A549 (cell line): Measurements from ENCODE around the gene UROC1. TPM values are rescaled to one million over a fixed set of nuclear protein-coding genes. Genes with fewer than 3 reads are reported as not detected.

Source experiments
- ATAC-seq, 2 experiments: fragments of 200-7000 bp in 1 of 2; fragments of >200 bp in 1 of 2; cut with Nextera tagmentation in 1 of 2; cut with Tn5 transposase in 1 of 2; 3 replicates each; pipeline versions ENCODE4 v1.8.0 to v1.9.1; 2018 to 2020; ENCODE audit warnings: mild to moderate bottlenecking in 1 of 2, moderate library complexity in 1 of 2
- CTCF ChIA-PET: fragments of 300-600 bp; sonication (Branson Sonifier 250); formaldehyde crosslinking; extraction: SDS; loops from one replicate; lab custom pipeline; 2021; ENCODE audit warnings: antibody characterized with exemption, inconsistent platforms; lab: Yijun Ruan, JAX
- POLR2A ChIA-PET: fragments of 350-600 bp; formaldehyde crosslinking; extraction: SDS; loops from one replicate; lab custom pipeline; 2021; ENCODE audit warnings: antibody characterized with exemption, inconsistent platforms; lab: Yijun Ruan, JAX
- DNase-seq, 2 experiments: peaks; one replicate each; pipeline versions ENCODE4 v3.0.0 to v3.0.0-alpha.2; 2011 to 2016; ENCODE audit warnings: low read depth in 1 of 2, low spot score in 1 of 2
- FAIRE-seq: peaks from 2 replicates; lab custom pipeline; 2011; peaks lifted over from hg19 to GRCh38; lab: Jason Lieb, UNC
- H3K27ac ChIP-seq, 2 experiments: fragments of >200 bp; sonication (Bioruptor Twin); formaldehyde crosslinking; 3 replicates each; pipeline ENCODE4 v1.5.1; 2016 to 2017
- H3K4me1 ChIP-seq: fragments of >200 bp; sonication (Bioruptor Twin); formaldehyde crosslinking; 3 replicates; pipeline ENCODE4 v1.6.1; 2016
- H3K4me2 ChIP-seq: fragments of >200 bp; sonication (Bioruptor Twin); formaldehyde crosslinking; 3 replicates; pipeline ENCODE4 v1.6.1; 2016
- H3K4me3 ChIP-seq: fragments of >200 bp; sonication (Bioruptor Twin); formaldehyde crosslinking; 3 replicates; pipeline ENCODE4 v1.5.1; 2016
- H3K9me3 ChIP-seq: fragments of >200 bp; sonication (Bioruptor Twin); formaldehyde crosslinking; 3 replicates; pipeline ENCODE4 v1.6.1; 2016
- CBX8 ChIP-seq: fragments of 200-600 bp; sonication (generic); IDR thresholded peaks from 2 replicates; pipeline ENCODE4 v1.6.1; 2016
- CHD2 ChIP-seq: fragments of 150-350 bp; IDR thresholded peaks from 2 replicates; pipeline ENCODE4 v1.6.1; 2014; ENCODE audit warnings: low read length; ENCODE audit not compliant: partially characterized antibody
- CHD4 ChIP-seq: fragments of 200-600 bp; sonication (generic); IDR thresholded peaks from 2 replicates; pipeline ENCODE4 v1.6.1; 2016; ENCODE audit warnings: antibody characterized with exemption, mild to moderate bottlenecking, borderline replicate concordance
- EHMT2 ChIP-seq: fragments of 200-600 bp; sonication (generic); IDR thresholded peaks from 2 replicates; pipeline ENCODE4 v1.6.1; 2016; ENCODE audit warnings: antibody characterized with exemption, low read depth, mild to moderate bottlenecking, moderate library complexity
- ESRRA ChIP-seq: fragments of 150-350 bp; IDR thresholded peaks from 2 replicates; pipeline ENCODE4 v1.6.1; 2014; ENCODE audit warnings: mild to moderate bottlenecking, low read length, borderline replicate concordance
- GATA3 ChIP-seq: IDR thresholded peaks from 2 replicates; pipeline ENCODE4 v1.6.1; 2012; ENCODE audit warnings: borderline replicate concordance
- HDAC2 ChIP-seq: fragments of 200-600 bp; sonication (generic); IDR thresholded peaks from 2 replicates; pipeline ENCODE4 v1.6.1; 2016
- HEYL ChIP-seq: fragments of 250-450 bp; sonication (Bioruptor Pico); IDR thresholded peaks from 2 replicates; pipeline ENCODE4 v1.8.0; 2021; ENCODE audit warnings: mild to moderate bottlenecking, moderate library complexity
- HOXB5 ChIP-seq: fragments of 250-450 bp; sonication (Bioruptor Pico); IDR thresholded peaks from 2 replicates; pipeline ENCODE4 v1.5.0; 2020; ENCODE audit warnings: mild to moderate bottlenecking, moderate library complexity
- JUNB ChIP-seq: fragments of >200 bp; sonication (Bioruptor Twin); formaldehyde crosslinking; IDR thresholded peaks from 2 replicates; pipeline ENCODE4 v1.6.1; 2016
- KDM1A ChIP-seq: fragments of 200-600 bp; sonication (generic); IDR thresholded peaks from 2 replicates; pipeline ENCODE4 v1.6.1; 2016; ENCODE audit warnings: low read depth, mild to moderate bottlenecking
- MAFK ChIP-seq: fragments of 450-650 bp; IDR thresholded peaks from 2 replicates; pipeline ENCODE4 v1.6.1; 2014; ENCODE audit not compliant: partially characterized antibody
- RCOR1 ChIP-seq: fragments of 150-350 bp; IDR thresholded peaks from 2 replicates; pipeline ENCODE4 v1.6.1; 2014; ENCODE audit warnings: antibody characterized with exemption, low read length, low read depth
- TP53 ChIP-seq: fragments of 250-450 bp; sonication (Bioruptor Pico); IDR thresholded peaks from 2 replicates; pipeline ENCODE4 v1.5.0; 2021; ENCODE audit warnings: mild to moderate bottlenecking, moderate library complexity
- ZNF302 ChIP-seq: fragments of 250-450 bp; sonication (Bioruptor Pico); IDR thresholded peaks from 2 replicates; pipeline ENCODE4 v1.9.0; 2021; ENCODE audit warnings: inconsistent platforms, mild to moderate bottlenecking, moderate library complexity
- WGBS: methylation state at CpG from one replicate; pipeline ENCODE4 v1.1.6; 2017; ENCODE audit errors: missing lambda C conversion rate; 5-methylcytosine and 5-hydroxymethylcytosine counted together
- polyA plus RNA-seq, 4 experiments: library from polyadenylated mRNA; depleted of rRNA in 3 of 4; stranded (reverse); fragments of >200 nt; fragmentation: RNase III in 1 of 4; extraction: RNeasy Plus Mini Kit Qiagen cat#74134 plus additional on column Dnase treatment in 1 of 4; gene quantifications; 2 replicates in 3 of 4; 3 replicates in 1 of 4; pipeline ENCODE4 v1.2.3, GENCODE V29; 2011 to 2017
- TF ChIP-seq, protein P1 (sequence below): IDR thresholded peaks from 2 replicates; pipeline ENCODE4 v1.6.1; 2012
- TF ChIP-seq, protein P2 (sequence below): fragments of 250-450 bp; sonication (Bioruptor Pico); IDR thresholded peaks from 2 replicates; pipeline ENCODE4 v1.5.0; 2020; ENCODE audit warnings: low read depth, mild to moderate bottlenecking, moderate library complexity
- TF ChIP-seq, protein P3 (sequence below): fragments of >200 bp; sonication (Bioruptor Twin); formaldehyde crosslinking; IDR thresholded peaks from 3 replicates; pipeline ENCODE4 v1.5.1; 2016
- TF ChIP-seq, protein P4 (sequence below): fragments of >200 bp; sonication (Bioruptor Twin); formaldehyde crosslinking; IDR thresholded peaks from 2 replicates; pipeline ENCODE4 v1.6.1; 2016

Gene UROC1
- polyA plus RNA-seq, 2 of the 4 experiments (the other 2 are of a cell fraction) = not detected

DNA sequence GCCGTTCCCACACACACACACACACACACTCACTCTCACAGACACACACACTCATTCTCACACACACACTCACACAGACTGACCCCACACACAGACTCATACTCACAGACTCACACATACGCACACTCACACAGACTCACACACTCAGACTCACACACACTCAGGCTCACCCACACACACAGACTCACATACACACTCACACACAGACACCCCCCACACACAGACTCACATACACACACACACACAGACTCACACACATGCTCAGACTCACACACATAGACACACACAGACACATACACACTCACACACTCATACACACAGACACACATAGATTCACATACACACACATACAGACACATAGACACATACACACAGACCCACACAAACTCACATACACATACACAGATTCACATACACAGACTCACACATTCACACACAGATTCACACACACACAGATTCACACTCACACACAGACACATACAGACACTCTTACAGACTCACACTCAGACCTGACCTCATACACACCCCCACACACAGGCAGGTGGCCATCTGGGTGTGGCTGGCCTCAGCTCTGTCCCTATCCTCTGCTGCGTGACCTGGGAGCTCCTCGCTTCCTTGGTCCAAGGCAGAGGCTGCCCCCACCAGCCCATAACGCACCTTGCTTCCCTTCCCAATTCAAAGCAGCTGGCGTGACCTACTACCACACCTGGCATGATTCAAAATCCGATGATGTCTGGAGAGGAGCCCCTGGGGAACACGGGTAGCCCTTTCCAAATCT is 39.3 kb upstream of the UROC1 start:
- Histone ChIP-seq H3K27ac (no peak overlapping the region), H3K4me3 (no peak overlapping the region), H3K4me2 (no peak overlapping the region), H3K9me3 (no peaks in the 10 kb centered on the region), H3K4me1 (no peaks in the 10 kb centered on the region)
- TF ChIP-seq MAFK (no peak), HEYL (CRISPR knock-in tag) (no peak)
- ChIA-PET POLR2A (no interaction called here), CTCF (no interaction called here)
- WGBS = 66% methylated on average over 6 of the region's 8 CpGs
- no peak for ATAC-seq
- no peak for FAIRE-seq
- no peak for DNase-seq

GRCh38 chr3:126555795-126556636 is 38.4 kb upstream of the UROC1 start:
- H3K4me3 ChIP-seq = no peak overlapping the region
- no peaks in the 10 kb centered on the region for H3K9me3 ChIP-seq
- FAIRE-seq = no peak
- ChIA-PET POLR2A (no interaction called here), CTCF (interaction anchor here (1.3 kb wide), 1 partner anchor 33 kb away, joined by 3 read pairs; no protein-coding TSS in a partner anchor)
- no peak overlapping the region for H3K27ac ChIP-seq
- 61% methylated on average over 7 of the region's 10 CpGs for WGBS
- H3K4me1 ChIP-seq = no peaks in the 10 kb centered on the region
- TF ChIP-seq TP53 (CRISPR knock-in tag) (no peak), JUNB (no peak), GATA3 (no peak), CBX8 (no peak), EHMT2 (no peak), RCOR1 (no peak), HDAC2 (no peak), ZNF302 (CRISPR knock-in tag) (no peak), KDM1A (no peak), CHD4 (no peak), ESRRA (no peak), HOXB5 (CRISPR knock-in tag) (no peak), CHD2 (no peak)
- TF ChIP-seq, protein P1, sequence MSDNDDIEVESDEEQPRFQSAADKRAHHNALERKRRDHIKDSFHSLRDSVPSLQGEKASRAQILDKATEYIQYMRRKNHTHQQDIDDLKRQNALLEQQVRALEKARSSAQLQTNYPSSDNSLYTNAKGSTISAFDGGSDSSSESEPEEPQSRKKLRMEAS = no peak
- TF ChIP-seq, protein P2, sequence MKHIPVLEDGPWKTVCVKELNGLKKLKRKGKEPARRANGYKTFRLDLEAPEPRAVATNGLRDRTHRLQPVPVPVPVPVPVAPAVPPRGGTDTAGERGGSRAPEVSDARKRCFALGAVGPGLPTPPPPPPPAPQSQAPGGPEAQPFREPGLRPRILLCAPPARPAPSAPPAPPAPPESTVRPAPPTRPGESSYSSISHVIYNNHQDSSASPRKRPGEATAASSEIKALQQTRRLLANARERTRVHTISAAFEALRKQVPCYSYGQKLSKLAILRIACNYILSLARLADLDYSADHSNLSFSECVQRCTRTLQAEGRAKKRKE (CRISPR knock-in tag) = no peak
- TF ChIP-seq, protein P3, sequence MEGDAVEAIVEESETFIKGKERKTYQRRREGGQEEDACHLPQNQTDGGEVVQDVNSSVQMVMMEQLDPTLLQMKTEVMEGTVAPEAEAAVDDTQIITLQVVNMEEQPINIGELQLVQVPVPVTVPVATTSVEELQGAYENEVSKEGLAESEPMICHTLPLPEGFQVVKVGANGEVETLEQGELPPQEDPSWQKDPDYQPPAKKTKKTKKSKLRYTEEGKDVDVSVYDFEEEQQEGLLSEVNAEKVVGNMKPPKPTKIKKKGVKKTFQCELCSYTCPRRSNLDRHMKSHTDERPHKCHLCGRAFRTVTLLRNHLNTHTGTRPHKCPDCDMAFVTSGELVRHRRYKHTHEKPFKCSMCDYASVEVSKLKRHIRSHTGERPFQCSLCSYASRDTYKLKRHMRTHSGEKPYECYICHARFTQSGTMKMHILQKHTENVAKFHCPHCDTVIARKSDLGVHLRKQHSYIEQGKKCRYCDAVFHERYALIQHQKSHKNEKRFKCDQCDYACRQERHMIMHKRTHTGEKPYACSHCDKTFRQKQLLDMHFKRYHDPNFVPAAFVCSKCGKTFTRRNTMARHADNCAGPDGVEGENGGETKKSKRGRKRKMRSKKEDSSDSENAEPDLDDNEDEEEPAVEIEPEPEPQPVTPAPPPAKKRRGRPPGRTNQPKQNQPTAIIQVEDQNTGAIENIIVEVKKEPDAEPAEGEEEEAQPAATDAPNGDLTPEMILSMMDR = no peak
- TF ChIP-seq, protein P4, sequence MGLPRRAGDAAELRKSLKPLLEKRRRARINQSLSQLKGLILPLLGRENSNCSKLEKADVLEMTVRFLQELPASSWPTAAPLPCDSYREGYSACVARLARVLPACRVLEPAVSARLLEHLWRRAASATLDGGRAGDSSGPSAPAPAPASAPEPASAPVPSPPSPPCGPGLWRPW = no peak
- TF ChIP-seq, all 56 proteins: peak for 0
- no peak for ATAC-seq
- H3K4me2 ChIP-seq = no peak overlapping the region
- no peak for DNase-seq
